ENCODE data around the gene KCNQ2. TPM values are rescaled to one million over a fixed set of nuclear protein-coding genes. Genes with fewer than 3 reads are reported as not detected.
A peak's percentile ranks its signal among the peaks of the same experiment; 100 is the strongest.

The KCNQ2 gene
- total and polyA plus RNA-seq, 2 experiments from 2014 or later, result 68.5 to 92.4 TPM

- Mint-ChIP-seq H3K36me3 (ENCODE audit: low read depth) (peaks cover 19% of the 10 kb centered on the region), H3K4me3 (peak overlapping the region; percentile 54), H3K9me3 (peaks cover 40% of the 10 kb centered on the region), H3K27me3 (ENCODE audit: insufficient read depth, low read depth, poor library complexity) (peaks cover 12% of the 10 kb centered on the region), H3K4me1 (peaks cover 23% of the 10 kb centered on the region), H3K27ac (peak overlapping the region; percentile 91)
- H3K9me2 ChIP-seq (ENCODE audit: insufficient read depth), result no peaks in the 10 kb centered on the region
- peak; percentile 81 for ATAC-seq
- peak overlapping the region; percentile 60 for H3K4me2 ChIP-seq
- H3F3A ChIP-seq (replicated peaks; ENCODE audit: low read depth), result peaks cover 6% of the 10 kb centered on the region; the same call in 1 of the 2 replicates
- no peaks in the 10 kb centered on the region for H3K79me2 ChIP-seq (replicated peaks; ENCODE audit: insufficient read depth)
- DNase-seq (ENCODE audit: low spot score), result peak; percentile 84
- peak overlapping the region; percentile 17; the same call in 1 of the 2 replicates for H3K4me3 ChIP-seq
- no peaks in the 10 kb centered on the region for H3K27me3 ChIP-seq (ENCODE audit: insufficient read depth)
- H3K4me1 ChIP-seq (ENCODE audit: insufficient read depth), result peaks cover 17% of the 10 kb centered on the region
- H3K27ac ChIP-seq (ENCODE audit: low read depth), result peak overlapping the region; percentile 75; the same call in 1 of the 2 replicates
- TF ChIP-seq, protein P1, sequence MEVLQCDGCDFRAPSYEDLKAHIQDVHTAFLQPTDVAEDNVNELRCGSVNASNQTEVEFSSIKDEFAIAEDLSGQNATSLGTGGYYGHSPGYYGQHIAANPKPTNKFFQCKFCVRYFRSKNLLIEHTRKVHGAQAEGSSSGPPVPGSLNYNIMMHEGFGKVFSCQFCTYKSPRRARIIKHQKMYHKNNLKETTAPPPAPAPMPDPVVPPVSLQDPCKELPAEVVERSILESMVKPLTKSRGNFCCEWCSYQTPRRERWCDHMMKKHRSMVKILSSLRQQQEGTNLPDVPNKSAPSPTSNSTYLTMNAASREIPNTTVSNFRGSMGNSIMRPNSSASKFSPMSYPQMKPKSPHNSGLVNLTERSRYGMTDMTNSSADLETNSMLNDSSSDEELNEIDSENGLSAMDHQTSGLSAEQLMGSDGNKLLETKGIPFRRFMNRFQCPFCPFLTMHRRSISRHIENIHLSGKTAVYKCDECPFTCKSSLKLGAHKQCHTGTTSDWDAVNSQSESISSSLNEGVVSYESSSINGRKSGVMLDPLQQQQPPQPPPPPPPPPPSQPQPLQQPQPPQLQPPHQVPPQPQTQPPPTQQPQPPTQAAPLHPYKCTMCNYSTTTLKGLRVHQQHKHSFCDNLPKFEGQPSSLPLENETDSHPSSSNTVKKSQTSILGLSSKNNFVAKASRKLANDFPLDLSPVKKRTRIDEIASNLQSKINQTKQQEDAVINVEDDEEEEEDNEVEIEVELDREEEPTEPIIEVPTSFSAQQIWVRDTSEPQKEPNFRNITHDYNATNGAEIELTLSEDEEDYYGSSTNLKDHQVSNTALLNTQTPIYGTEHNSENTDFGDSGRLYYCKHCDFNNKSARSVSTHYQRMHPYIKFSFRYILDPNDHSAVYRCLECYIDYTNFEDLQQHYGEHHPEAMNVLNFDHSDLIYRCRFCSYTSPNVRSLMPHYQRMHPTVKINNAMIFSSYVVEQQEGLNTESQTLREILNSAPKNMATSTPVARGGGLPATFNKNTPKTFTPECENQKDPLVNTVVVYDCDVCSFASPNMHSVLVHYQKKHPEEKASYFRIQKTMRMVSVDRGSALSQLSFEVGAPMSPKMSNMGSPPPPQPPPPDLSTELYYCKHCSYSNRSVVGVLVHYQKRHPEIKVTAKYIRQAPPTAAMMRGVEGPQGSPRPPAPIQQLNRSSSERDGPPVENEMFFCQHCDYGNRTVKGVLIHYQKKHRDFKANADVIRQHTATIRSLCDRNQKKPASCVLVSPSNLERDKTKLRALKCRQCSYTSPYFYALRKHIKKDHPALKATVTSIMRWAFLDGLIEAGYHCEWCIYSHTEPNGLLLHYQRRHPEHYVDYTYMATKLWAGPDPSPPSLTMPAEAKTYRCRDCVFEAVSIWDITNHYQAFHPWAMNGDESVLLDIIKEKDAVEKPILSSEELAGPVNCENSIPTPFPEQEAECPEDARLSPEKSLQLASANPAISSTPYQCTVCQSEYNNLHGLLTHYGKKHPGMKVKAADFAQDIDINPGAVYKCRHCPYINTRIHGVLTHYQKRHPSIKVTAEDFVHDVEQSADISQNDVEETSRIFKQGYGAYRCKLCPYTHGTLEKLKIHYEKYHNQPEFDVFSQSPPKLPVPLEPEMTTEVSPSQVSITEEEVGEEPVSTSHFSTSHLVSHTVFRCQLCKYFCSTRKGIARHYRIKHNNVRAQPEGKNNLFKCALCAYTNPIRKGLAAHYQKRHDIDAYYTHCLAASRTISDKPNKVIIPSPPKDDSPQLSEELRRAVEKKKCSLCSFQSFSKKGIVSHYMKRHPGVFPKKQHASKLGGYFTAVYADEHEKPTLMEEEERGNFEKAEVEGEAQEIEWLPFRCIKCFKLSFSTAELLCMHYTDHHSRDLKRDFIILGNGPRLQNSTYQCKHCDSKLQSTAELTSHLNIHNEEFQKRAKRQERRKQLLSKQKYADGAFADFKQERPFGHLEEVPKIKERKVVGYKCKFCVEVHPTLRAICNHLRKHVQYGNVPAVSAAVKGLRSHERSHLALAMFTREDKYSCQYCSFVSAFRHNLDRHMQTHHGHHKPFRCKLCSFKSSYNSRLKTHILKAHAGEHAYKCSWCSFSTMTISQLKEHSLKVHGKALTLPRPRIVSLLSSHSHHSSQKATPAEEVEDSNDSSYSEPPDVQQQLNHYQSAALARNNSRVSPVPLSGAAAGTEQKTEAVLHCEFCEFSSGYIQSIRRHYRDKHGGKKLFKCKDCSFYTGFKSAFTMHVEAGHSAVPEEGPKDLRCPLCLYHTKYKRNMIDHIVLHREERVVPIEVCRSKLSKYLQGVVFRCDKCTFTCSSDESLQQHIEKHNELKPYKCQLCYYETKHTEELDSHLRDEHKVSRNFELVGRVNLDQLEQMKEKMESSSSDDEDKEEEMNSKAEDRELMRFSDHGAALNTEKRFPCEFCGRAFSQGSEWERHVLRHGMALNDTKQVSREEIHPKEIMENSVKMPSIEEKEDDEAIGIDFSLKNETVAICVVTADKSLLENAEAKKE (CRISPR knock-in tag; IDR thresholded peaks at IDR 0.05), result no peak
- TF ChIP-seq NANOG (IDR thresholded peaks at IDR 0.05; ENCODE audit: borderline replicate concordance), result no peak
- no peak for TF ChIP-seq POLR2AphosphoS5 (IDR thresholded peaks at IDR 0.05; ENCODE audit: low read depth)
- no peak for TF ChIP-seq STAT1 (IDR thresholded peaks at IDR 0.05; ENCODE audit: unreplicated experiment)
- H4K20me1 ChIP-seq (replicated peaks; ENCODE audit: insufficient read depth), result no peaks in the 10 kb centered on the region
- H2AFZ ChIP-seq, result peak overlapping the region; percentile 76
- H3K36me3 ChIP-seq (ENCODE audit: insufficient read depth), result no peaks in the 10 kb centered on the region
These were observed 78.2 kb downstream of the KCNQ2 start for GRCh38 chr20:63394069-63394919.

DNA sequence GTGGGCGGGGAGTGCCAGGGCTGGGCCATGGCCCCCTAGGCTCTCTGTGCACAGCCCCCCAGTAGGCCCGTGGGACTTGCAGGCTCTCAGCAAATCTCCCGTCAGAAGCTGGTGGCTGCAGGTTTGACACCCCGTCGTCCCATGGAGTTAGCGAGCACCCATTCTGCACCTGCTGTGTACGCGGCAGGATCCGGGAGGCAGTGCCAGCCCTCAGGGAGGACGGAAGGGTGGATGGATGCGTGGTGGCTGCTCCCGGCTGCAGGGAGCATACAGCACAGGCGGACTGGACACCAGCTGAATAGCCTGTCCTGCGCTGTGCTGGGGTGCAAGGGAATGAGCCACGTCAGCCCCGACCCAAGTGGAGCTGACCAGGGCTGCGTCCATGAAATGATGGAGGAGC is 78.9 kb downstream of the KCNQ2 start:
- Histone ChIP-seq H3F3A (replicated peaks; ENCODE audit: low read depth) (peaks cover 6% of the 10 kb centered on the region; the same call in 1 of the 2 replicates), H3K4me2 (peak overlapping the region; percentile 60), H2AFZ (peak overlapping the region; percentile 76), H4K20me1 (replicated peaks; ENCODE audit: insufficient read depth) (no peaks in the 10 kb centered on the region), H3K36me3 (ENCODE audit: insufficient read depth) (no peaks in the 10 kb centered on the region), H3K27me3 (ENCODE audit: insufficient read depth) (no peaks in the 10 kb centered on the region), H3K4me3 (no peak overlapping the region), H3K9me2 (ENCODE audit: insufficient read depth) (no peaks in the 10 kb centered on the region), H3K79me2 (replicated peaks; ENCODE audit: insufficient read depth) (no peaks in the 10 kb centered on the region), H3K4me1 (ENCODE audit: insufficient read depth) (peaks cover 17% of the 10 kb centered on the region), H3K27ac (ENCODE audit: low read depth) (peak overlapping the region; percentile 75; the same call in 1 of the 2 replicates)
- Mint-ChIP-seq H3K4me1 (peaks cover 23% of the 10 kb centered on the region), H3K9me3 (peaks cover 46% of the 10 kb centered on the region), H3K27ac (no peak overlapping the region), H3K4me3 (peak overlapping the region; percentile 54; the same call in 2 of the 3 replicates), H3K27me3 (ENCODE audit: insufficient read depth, low read depth, poor library complexity) (peaks cover 12% of the 10 kb centered on the region), H3K36me3 (ENCODE audit: low read depth) (peaks cover 19% of the 10 kb centered on the region)
- no peak; the same call in 1 of the 3 replicates for ATAC-seq
- DNase-seq (ENCODE audit: low spot score), result no peak
- no peak for TF ChIP-seq NANOG (IDR thresholded peaks at IDR 0.05; ENCODE audit: borderline replicate concordance)
- TF ChIP-seq, protein P1 (CRISPR knock-in tag; IDR thresholded peaks at IDR 0.05), result no peak

All from GM23338 (cell line).